Tibial nerve (tissue), 4 donors: ENCODE results near the gene FNDC5. TPM values are rescaled to one million over a fixed set of nuclear protein-coding genes. Genes with fewer than 3 reads are reported as not detected.

Source experiments
- DNase-seq, 2 donors: peaks; one replicate each; pipeline ENCODE4 v3.0.0-alpha.2; 2019; ENCODE audit warnings: low spot score in 2 of 2
- H3K27ac ChIP-seq, 4 donors: fragments of 200-600 bp; sonication (generic) in 3 of 4; one replicate each; pipeline ENCODE4 v1.5.1; 2017 to 2019; ENCODE audit warnings: mild to moderate bottlenecking in 1 of 4
- H3K27me3 ChIP-seq, 2 donors: fragments of 200-600 bp; sonication (generic) in 1 of 2; one replicate each; pipeline versions ENCODE4 v1.5.1 to v1.6.0; 2017 to 2019
- H3K36me3 ChIP-seq, 3 donors: fragments of 200-600 bp; sonication (generic); one replicate each; pipeline ENCODE4 v1.5.1; 2018 to 2019
- H3K4me1 ChIP-seq, 4 donors: fragments of 200-600 bp; sonication (generic) in 3 of 4; one replicate each; pipeline ENCODE4 v1.5.1; 2017 to 2019
- H3K4me3 ChIP-seq, 4 donors: fragments of 200-600 bp; sonication (generic) in 3 of 4; one replicate each; pipeline ENCODE4 v1.5.1; 2017 to 2019; ENCODE audit warnings: mild to moderate bottlenecking in 1 of 4, moderate library complexity in 1 of 4
- H3K9me3 ChIP-seq, 4 donors: fragments of 200-600 bp; sonication (generic) in 3 of 4; one replicate each; pipeline ENCODE4 v1.5.1; 2017 to 2019
- CTCF ChIP-seq, 5 experiments: fragments of 200-600 bp in 3 of 5; fragments of 450-650 bp in 2 of 5; sonication (generic) in 3 of 5; IDR thresholded peaks; one replicate each; pipeline ENCODE4 v1.5.1; 2016 to 2019; ENCODE audit warnings: antibody characterized with exemption in 5 of 5, mild to moderate bottlenecking in 3 of 5, moderate library complexity in 2 of 5
- EP300 ChIP-seq, 2 donors: sonication (generic); formaldehyde crosslinking; IDR thresholded peaks; one replicate each; pipeline ENCODE4 v1.6.1; 2017; ENCODE audit warnings: antibody characterized with exemption in 2 of 2, mild to moderate bottlenecking in 1 of 2
- POLR2A ChIP-seq, 2 donors: fragments of 450-650 bp; IDR thresholded peaks; one replicate each; pipeline ENCODE4 v1.6.1; 2017; ENCODE audit warnings: antibody characterized with exemption in 2 of 2, mild to moderate bottlenecking in 2 of 2, moderate library complexity in 2 of 2
- WGBS, 2 donors: methylation state at CpG; one replicate each; pipeline ENCODE4 v1.1.5; 2018; 5-methylcytosine and 5-hydroxymethylcytosine counted together
- total RNA-seq, 4 donors: library from RNA; depleted of rRNA; stranded (reverse); fragments of >200 nt; gene quantifications; one replicate each; pipeline ENCODE4 v1.1.0, GENCODE V29; 2016

FNDC5 gene
- total RNA-seq, 4 donors from 2014 or later: 0.21 TPM; not detected in 3

GRCh38 chr1:32881291-32881690 lies 10.6 kb upstream of the FNDC5 start:
- Histone ChIP-seq H3K36me3 (no peaks in the 10 kb centered on the region), H3K27ac (no peak overlapping the region), H3K27me3 (peaks cover 0 to 56% of the 10 kb centered on the region in 2 donors), H3K4me1 (peaks cover 0 to 15% (median 0%) of the 10 kb centered on the region in 4 donors), H3K4me3 (no peak overlapping the region), H3K9me3 (no peaks in the 10 kb centered on the region)
- WGBS, 2 donors: 78% methylated on average over 5 of the region's 5 CpGs
- TF ChIP-seq CTCF (IDR thresholded peaks at IDR 0.05) (no peak), EP300 (IDR thresholded peaks at IDR 0.05) (no peak), POLR2A (IDR thresholded peaks at IDR 0.05) (no peak)
- no peak for DNase-seq

DNA sequence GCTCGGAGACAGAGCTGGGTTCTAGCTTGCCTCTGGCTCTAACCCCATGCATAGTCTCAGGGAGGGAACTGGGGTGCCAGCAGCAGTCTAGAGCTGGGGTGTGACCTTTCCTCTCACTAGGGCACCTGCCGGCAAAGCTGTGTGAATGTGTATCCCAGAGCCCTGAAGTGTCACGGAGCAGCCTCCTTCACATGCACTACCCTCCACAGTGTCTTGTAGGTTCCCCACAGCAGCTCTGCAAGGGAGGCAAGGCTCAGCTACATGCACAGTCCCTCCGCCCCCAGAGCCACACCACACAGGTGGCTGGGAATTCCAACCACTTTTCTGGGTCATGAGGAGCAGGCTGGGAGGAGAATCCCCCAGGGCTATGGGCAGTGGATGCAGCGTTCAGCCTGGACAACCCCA lies 7.9 kb upstream of the FNDC5 start:
- TF ChIP-seq POLR2A (IDR thresholded peaks at IDR 0.05) (no peak), EP300 (IDR thresholded peaks at IDR 0.05) (no peak), CTCF (IDR thresholded peaks at IDR 0.05) (no peak)
- no peaks in the 10 kb centered on the region for H3K9me3 ChIP-seq
- peaks cover 0 to 32% of the 10 kb centered on the region in 2 donors for H3K27me3 ChIP-seq
- no peak overlapping the region for H3K27ac ChIP-seq
- peaks cover 0 to 8% (median 0%) of the 10 kb centered on the region in 4 donors for H3K4me1 ChIP-seq
- no peaks in the 10 kb centered on the region for H3K36me3 ChIP-seq
- DNase-seq: no peak
- 60 to 74% methylated on average over 1 to 5 of the region's 5 CpGs for whole genome bisulfite sequencing, 2 donors
- H3K4me3 ChIP-seq: no peak overlapping the region

DNA sequence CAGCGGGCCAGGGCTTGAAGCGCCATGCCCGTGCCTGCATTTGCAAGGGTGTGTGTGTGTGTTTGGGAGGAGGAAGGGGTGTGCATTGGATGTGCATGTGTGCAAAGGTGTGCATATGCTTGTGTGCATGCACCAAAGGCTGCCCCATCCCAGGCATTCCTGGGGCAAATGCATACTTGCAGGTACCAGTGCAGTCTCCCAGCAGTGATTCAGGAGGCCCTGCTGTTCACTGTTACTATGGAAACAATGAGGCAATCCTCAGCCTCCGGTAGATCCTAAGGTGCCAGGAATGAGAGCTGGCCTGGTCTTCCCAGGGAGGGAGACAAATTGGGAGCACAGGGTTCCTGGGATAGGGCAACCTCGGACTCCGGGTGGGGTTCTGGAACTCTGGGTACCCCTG lies 7.5 kb upstream of the FNDC5 start:
- no peak overlapping the region for H3K4me3 ChIP-seq
- peaks cover 0 to 27% of the 10 kb centered on the region in 2 donors for H3K27me3 ChIP-seq
- H3K4me1 ChIP-seq: peaks cover 0 to 8% (median 0%) of the 10 kb centered on the region in 4 donors
- 62 to 82% methylated on average over 3 to 4 of the region's 6 CpGs for WGBS, 2 donors
- DNase-seq: no peak
- H3K27ac ChIP-seq: no peak overlapping the region
- no peak for TF ChIP-seq EP300 (IDR thresholded peaks at IDR 0.05)
- TF ChIP-seq POLR2A (IDR thresholded peaks at IDR 0.05): no peak
- no peak for TF ChIP-seq CTCF (IDR thresholded peaks at IDR 0.05)
- no peaks in the 10 kb centered on the region for H3K9me3 ChIP-seq
- H3K36me3 ChIP-seq: no peaks in the 10 kb centered on the region

- Histone ChIP-seq H3K4me1 (peaks cover 0 to 13% (median under 1%) of the 10 kb centered on the region in 4 donors), H3K36me3 (no peaks in the 10 kb centered on the region), H3K27ac (no peak overlapping the region), H3K4me3 (no peak overlapping the region), H3K9me3 (no peaks in the 10 kb centered on the region), H3K27me3 (peaks cover 0 to 24% of the 10 kb centered on the region in 2 donors)
- WGBS, 2 donors: 60 to 67% methylated on average over 13 of the region's 13 CpGs
- TF ChIP-seq POLR2A (IDR thresholded peaks at IDR 0.05) (no peak), CTCF (IDR thresholded peaks at IDR 0.05) (no peak)
- no peak for DNase-seq
Measured at GRCh38 chr1:32877211-32878110, 6.7 kb upstream of the FNDC5 start.
